ENCODE results near the gene HNF1B. TPM values are rescaled to one million over a fixed set of nuclear protein-coding genes. Genes with fewer than 3 reads are reported as not detected.
A peak's percentile ranks its signal among the peaks of the same experiment; 100 is the strongest.

Gene HNF1B
- total RNA-seq, 1 experiment from 2014 or later: not detected

DNA sequence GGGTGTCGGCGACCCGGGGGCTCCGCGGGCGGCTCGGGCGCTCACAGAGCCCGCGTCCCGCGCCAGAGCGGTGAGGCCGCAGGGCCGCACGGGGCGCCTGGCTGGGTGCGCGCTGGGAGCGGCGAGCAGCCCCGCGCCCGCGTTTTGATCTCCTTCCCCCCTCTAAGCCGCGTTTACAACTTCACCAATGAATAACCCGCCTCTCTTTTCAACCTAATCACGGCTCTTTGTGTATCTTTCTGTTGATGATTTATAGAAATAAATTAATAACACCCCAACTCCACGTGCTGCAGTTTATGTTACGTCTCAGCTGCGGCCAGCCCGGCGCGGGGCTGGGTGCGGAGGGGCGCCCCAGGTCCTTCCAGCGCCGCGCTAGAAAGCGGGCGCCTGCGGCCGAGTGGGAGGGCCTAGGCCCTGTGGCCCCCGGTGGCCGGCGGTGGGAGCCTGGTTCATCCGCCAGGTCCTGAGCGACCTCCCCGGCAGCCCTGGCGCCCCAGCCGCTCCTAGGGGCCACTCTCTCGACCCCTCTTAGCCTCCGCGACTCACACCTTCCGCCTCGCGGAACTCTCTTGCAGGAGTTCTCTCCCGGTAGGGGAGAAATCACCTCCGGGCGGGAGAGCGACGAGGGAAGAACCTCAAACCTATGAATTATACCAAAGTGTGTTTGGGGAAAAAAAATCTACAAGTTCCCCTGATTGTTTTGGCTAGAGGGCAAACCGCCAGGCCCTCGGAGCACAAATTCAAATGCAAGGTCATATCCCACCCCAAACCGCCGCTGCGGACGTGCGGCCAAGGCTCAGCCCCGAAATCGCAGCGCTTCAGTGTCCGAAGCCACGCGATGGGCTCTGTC is 1.9 kb downstream of the HNF1B start:
- DNase-seq: peak in 1 of 2 experiments; percentile 11
- H3K9me3 ChIP-seq (ENCODE audit: insufficient read depth, low read depth): no peaks in the 10 kb centered on the region
- ChIA-PET CTCF (no interaction called here), POLR2A (ENCODE audit: unreplicated experiment) (no interaction called here)
- no TSS peak for BruUV-seq (replicated peaks)
- no peaks in the 10 kb centered on the region for H4K20me1 ChIP-seq (ENCODE audit: insufficient read depth)
- H3K36me3 ChIP-seq (ENCODE audit: low read depth): no peaks in the 10 kb centered on the region
- H3K4me1 ChIP-seq (replicated peaks; ENCODE audit: insufficient read depth): no peaks in the 10 kb centered on the region
- H3K27me3 ChIP-seq (ENCODE audit: insufficient read depth, low read depth): peaks cover 52% of the 10 kb centered on the region
- peak overlapping the region; percentile 73; the same call in 1 of the 2 replicates for H3K4me2 ChIP-seq
- no peaks in the 10 kb centered on the region for H3K9me2 ChIP-seq (ENCODE audit: insufficient read depth)
- intact Hi-C loops (cut with micrococcal nuclease; ENCODE audit: unreplicated experiment): no loop called here
- no peaks in the 10 kb centered on the region for H3K79me2 ChIP-seq (ENCODE audit: low read depth)
- H3F3A ChIP-seq (ENCODE audit: insufficient read depth, low read depth): no peaks in the 10 kb centered on the region
- H2AFZ ChIP-seq: no peak overlapping the region
- no peak overlapping the region for H3K27ac ChIP-seq
- no peak overlapping the region for H3K4me3 ChIP-seq
- TF ChIP-seq, protein P1, sequence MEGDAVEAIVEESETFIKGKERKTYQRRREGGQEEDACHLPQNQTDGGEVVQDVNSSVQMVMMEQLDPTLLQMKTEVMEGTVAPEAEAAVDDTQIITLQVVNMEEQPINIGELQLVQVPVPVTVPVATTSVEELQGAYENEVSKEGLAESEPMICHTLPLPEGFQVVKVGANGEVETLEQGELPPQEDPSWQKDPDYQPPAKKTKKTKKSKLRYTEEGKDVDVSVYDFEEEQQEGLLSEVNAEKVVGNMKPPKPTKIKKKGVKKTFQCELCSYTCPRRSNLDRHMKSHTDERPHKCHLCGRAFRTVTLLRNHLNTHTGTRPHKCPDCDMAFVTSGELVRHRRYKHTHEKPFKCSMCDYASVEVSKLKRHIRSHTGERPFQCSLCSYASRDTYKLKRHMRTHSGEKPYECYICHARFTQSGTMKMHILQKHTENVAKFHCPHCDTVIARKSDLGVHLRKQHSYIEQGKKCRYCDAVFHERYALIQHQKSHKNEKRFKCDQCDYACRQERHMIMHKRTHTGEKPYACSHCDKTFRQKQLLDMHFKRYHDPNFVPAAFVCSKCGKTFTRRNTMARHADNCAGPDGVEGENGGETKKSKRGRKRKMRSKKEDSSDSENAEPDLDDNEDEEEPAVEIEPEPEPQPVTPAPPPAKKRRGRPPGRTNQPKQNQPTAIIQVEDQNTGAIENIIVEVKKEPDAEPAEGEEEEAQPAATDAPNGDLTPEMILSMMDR (conservative IDR thresholded peaks at IDR 0.05): no peak
- no peak for TF ChIP-seq EZH2 (IDR thresholded peaks at IDR 0.05; ENCODE audit: low read depth)

- no peaks in the 10 kb centered on the region for H3K9me2 ChIP-seq (ENCODE audit: insufficient read depth)
- POLR2A ChIA-PET (ENCODE audit: unreplicated experiment): no interaction called here
- H2AFZ ChIP-seq: peak overlapping the region; percentile 53
- H3K4me1 ChIP-seq (replicated peaks; ENCODE audit: insufficient read depth): no peaks in the 10 kb centered on the region
- CTCF ChIA-PET: no interaction called here
- no peaks in the 10 kb centered on the region for H3K36me3 ChIP-seq (ENCODE audit: low read depth)
- BruUV-seq (replicated peaks): no TSS peak
- H3K9me3 ChIP-seq (ENCODE audit: insufficient read depth, low read depth): no peaks in the 10 kb centered on the region
- H3K79me2 ChIP-seq (ENCODE audit: low read depth): no peaks in the 10 kb centered on the region
- no peak overlapping the region for H3K27ac ChIP-seq
- H3K4me3 ChIP-seq: peak overlapping the region; percentile 53
- TF ChIP-seq EZH2 (IDR thresholded peaks at IDR 0.05; ENCODE audit: low read depth): peak; percentile 91; the same call in 1 of the 2 replicates
- TF ChIP-seq, protein P1 (conservative IDR thresholded peaks at IDR 0.05): no peak
- peak overlapping the region; percentile 73 for H3K4me2 ChIP-seq
- H4K20me1 ChIP-seq (ENCODE audit: insufficient read depth): no peaks in the 10 kb centered on the region
- peak in 1 of 2 experiments; percentile 33 for DNase-seq
- intact Hi-C loops (cut with micrococcal nuclease; ENCODE audit: unreplicated experiment): no loop called here
- no peaks in the 10 kb centered on the region for H3F3A ChIP-seq (ENCODE audit: insufficient read depth, low read depth)
- peaks cover 52% of the 10 kb centered on the region for H3K27me3 ChIP-seq (ENCODE audit: insufficient read depth, low read depth)
Measured at GRCh38 chr17:37742116-37742761, 2.6 kb downstream of the HNF1B start.

GRCh38 chr17:37741341-37742115 is 3.3 kb downstream of the HNF1B start:
- TF ChIP-seq, protein P1 (conservative IDR thresholded peaks at IDR 0.05): no peak
- no peak for TF ChIP-seq EZH2 (IDR thresholded peaks at IDR 0.05; ENCODE audit: low read depth)
- DNase-seq: no peak
- Histone ChIP-seq H3K27me3 (ENCODE audit: insufficient read depth, low read depth) (peaks cover 52% of the 10 kb centered on the region), H3K4me3 (peak overlapping the region; percentile 53), H3K4me1 (replicated peaks; ENCODE audit: insufficient read depth) (no peaks in the 10 kb centered on the region), H3K79me2 (ENCODE audit: low read depth) (no peaks in the 10 kb centered on the region), H3K36me3 (ENCODE audit: low read depth) (no peaks in the 10 kb centered on the region), H3F3A (ENCODE audit: insufficient read depth, low read depth) (no peaks in the 10 kb centered on the region), H4K20me1 (ENCODE audit: insufficient read depth) (no peaks in the 10 kb centered on the region), H3K4me2 (peak overlapping the region; percentile 73), H3K9me3 (ENCODE audit: insufficient read depth, low read depth) (no peaks in the 10 kb centered on the region), H2AFZ (peak overlapping the region; percentile 53), H3K27ac (no peak overlapping the region), H3K9me2 (ENCODE audit: insufficient read depth) (no peaks in the 10 kb centered on the region)
- intact Hi-C loops (cut with micrococcal nuclease; ENCODE audit: unreplicated experiment): no loop called here
- ChIA-PET POLR2A (ENCODE audit: unreplicated experiment) (no interaction called here), CTCF (no interaction called here)
- no TSS peak for BruUV-seq (replicated peaks)
